GM19240 (cell line): ENCODE measurements around the gene ZNF473.

Source experiments
- DNase-seq: peaks from one replicate; pipeline ENCODE4 v3.0.0; 2011; ENCODE audit warnings: low spot score; ENCODE audit not compliant: insufficient read length

Gene ZNF473

DNA sequence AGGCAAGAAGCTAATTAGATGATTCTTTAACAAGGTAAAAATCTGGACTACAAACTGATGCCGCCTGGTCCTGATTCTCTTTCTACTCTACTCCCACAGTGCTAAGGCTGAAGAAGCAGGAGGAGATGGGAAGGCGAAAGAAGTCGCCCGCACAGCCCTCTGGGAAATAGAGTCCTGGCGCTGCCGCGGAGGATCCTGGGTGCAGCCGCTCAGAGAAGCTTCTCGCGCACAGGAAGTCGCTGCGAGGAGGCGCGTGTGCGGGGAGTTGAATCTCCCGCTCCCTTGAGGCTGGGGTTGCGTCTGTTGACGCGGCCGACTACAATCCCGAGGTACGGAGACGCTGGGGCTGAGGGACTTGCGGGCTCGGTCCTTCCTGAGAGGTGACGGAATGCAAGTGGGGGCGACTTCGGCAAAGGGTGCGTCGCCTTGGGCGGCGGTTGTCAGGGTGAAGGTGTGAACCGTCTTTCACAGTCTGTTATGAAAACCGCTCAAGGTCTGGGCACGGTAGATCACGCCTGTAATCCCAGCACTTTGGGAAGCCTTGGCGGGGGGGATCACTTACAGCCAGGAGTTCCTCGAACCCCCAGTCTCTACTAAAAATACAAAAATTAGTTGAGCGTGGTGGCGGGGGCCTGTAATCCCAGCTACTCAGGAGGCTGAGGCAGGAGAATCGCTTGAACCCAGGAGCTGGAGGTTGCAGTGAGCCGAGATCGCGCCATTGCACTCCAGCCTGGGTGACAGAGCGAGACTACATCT lies at the start of gene ZNF473:
TSS of gene ZNF473 (plus strand) at position 212 of the 756 bp plus-strand sequence. CDS start 5,078 bp downstream, outside the sequence.
- DNase-seq = peak; percentile 81

DNA sequence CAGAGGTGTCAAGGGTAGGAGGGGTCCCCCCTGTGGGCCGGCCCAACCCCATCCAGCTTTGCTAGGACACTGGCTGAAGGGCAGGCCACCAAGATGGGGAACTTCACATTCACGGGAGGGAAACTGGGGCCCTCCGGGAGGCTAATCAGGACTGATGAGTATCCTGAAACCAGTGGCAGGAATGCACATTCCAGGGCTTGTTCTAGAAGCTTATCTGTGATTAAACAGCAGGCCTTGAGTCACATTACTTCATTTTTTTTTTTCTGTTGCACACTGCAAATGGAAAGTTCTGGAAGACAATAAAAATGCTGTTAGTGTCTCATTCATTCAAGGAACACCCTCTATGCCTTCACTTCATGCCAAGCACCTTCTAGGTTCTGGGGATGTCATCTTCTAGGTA lies 49.3 kb upstream of the ZNF473 start:
- no peak for DNase-seq

DNA sequence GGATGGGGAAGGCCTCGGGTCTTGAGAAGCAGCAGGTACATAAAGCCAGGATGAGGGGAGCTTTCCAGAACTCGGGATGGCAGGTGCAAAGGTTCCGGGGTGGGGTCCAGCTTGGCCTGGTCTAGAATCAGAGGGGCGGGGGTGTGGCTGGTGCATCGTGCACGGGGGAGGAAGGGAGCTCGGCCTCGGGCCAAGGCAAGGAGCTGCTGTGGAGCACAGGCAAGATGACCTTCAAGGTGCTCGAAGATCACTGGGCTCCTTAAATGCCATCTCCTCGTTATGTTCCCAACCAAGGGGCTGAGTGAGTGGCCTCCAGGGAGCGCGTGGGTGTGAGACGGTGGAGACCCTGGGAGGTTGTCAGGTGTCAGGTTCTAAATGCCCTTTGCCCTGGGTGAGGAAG lies 48.7 kb upstream of the ZNF473 start:
- no peak for DNase-seq

DNA sequence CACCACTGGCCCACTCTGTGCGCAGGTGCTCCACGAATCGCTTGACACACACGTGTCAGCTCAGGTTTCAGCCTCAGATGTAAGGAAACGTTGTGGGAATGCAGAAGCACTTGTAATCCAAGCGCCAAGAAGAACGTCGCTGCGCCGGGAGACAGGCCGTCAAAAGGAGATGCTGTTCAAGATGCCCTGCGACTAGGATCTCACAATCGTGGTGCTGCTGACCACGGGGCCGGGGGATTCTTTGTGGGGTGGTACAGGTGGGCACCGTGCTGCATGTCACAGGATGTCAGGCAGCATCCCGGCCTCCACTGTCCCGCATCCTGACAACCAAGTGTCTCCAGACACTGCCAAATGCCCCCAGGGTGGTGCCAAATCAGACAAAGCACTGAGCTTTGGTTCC lies 47.9 kb upstream of the ZNF473 start:
- no peak for DNase-seq

DNA sequence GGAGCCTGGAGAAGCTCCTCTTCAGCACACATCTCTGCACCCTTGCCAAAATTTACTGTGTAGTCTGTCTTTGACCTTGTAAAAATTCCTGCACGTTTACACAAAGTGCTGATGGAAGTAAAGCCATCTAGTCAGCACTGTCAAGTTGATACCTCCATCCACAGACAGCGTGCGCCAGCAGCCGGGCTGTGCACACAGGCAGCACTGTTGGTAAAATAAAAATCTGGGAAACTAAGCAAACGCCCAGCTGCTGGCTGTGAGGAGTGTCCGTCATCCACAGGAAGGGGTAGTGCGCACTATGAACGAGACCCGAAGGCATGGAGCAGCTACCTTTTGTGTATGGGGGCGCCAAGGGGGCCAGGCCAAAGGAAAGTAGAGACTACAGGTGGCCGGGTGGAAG lies 47.5 kb upstream of the ZNF473 start:
- no peak for DNase-seq

DNA sequence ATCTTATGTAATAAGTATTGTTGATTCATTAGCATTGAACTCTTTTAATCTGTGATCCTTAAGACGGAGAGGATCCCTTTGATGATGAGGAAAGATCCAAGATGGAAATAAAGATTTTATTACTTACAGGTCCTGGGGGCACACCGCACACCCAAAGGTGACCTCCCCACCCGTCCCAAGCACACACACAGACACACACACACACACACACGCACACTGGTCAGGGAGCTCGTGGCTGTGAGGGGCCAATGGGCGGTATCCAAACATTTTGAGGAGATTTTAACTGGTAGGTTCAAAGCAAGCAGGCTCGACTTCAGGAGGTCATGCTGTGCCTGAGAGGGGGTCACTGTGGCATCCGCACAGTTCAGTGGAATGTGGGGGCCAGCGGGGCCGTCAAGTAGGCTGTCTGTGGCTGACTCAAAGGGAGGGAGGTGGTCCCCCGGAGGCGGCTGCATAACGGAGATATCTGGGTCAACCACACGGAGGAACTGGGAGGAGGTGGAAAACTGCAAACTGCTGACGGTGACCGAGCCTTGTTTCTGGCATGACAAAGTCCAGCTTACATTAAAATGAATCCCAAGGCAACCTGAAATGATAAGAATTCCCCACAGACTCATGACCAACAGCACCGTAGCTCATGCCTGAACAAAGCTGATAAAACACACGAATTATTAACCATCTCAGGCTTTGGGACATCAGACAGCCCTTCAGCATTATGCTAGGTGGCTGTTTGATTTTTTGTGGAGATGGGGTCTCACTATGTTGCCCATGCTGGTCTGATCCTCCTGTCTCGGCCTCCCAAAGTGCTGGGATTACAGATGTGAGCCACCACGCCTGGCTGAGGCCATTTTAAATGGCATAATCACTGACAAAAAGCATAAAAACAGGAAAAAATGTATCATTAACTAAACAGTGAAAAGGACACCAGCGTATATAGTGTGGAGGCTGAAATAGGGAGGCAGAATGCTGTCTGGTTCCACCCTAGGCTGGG lies 43.9 kb upstream of the ZNF473 start:
- DNase-seq = no peak

DNA sequence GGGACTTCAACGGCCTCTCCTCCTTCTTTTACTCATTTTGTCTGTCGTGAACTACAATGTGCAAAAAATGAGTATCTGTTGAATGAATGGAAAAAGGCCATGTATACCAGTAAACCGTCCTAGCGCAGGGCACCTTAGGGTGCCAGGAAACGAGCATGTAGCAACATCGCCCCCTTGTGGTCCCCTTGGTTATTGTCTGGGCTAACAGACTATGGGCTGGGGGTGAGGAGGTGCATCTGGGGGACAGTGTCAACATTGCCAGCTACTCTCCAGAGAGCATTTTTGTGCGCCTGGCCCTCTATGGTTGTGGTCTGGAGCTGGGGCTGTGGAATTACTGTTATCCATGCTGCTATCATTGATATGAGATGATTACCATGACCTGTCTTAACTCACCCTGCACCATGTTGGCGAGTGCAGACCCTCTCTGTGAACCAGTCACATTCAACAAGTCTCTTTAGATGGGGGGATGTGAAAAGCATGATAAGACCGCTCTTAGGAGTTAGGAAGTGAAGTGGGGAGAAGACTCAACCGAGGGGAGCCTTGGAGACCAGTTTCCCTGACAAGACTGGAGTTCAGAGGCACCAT lies 42.1 kb upstream of the ZNF473 start:
- peak; percentile 50 for DNase-seq

DNA sequence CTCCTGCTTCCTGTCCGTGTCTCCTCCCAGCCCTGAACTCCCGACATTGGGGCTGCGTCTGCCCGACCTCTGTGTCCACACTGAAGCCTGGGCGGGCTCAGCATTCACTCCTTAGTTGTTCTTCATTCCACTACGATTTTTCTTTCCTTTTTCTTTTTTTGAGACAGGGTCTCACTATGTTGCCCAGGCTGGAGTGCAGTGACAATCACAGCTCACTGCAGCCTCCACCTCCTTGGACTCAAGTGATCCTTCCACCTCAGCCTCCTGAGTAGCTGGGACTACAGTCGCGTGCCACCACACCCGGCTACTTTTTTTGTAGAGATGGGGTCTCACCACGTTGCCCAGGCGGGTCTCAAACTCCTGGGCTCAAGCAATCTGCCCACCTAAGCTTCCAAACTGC lies 41.3 kb upstream of the ZNF473 start:
- DNase-seq = no peak

DNA sequence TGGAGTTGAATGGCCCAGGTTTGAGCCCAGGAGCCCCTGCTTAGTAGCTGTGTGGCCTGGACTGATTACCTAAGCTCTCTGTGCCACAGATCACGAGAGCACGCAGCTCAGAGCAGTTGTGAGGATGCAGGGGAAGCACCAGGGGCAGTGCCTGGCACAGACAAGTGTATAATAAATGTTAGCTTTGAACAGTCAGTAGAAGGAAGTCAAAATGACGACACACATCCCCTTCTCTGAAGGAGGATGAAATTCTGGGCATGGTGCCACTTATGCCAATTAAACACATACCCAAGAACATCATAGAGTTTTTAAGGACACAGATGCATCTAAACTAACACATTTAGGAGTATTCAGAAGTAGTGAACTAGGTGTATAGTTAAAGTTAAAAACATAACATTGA lies 39.9 kb upstream of the ZNF473 start:
- no peak for DNase-seq

DNA sequence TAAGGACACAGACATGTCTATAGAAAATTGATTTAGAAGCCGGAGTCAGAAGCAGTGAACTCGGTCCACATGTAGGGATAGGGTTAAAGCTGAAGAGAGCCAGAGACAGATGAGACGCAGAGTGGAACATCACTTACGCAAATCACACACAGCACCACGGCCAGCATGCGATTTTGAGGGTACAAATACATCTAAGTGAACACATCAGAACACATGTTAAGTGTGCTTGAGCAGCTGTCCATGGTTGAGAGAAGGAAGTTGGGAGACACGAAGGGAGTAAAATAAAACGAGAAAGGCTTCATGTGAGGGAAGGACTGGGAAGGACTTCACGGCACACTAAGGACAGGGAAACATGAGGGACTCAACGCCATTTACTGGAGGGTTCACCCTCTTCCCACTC lies 39.5 kb upstream of the ZNF473 start:
- no peak for DNase-seq

DNA sequence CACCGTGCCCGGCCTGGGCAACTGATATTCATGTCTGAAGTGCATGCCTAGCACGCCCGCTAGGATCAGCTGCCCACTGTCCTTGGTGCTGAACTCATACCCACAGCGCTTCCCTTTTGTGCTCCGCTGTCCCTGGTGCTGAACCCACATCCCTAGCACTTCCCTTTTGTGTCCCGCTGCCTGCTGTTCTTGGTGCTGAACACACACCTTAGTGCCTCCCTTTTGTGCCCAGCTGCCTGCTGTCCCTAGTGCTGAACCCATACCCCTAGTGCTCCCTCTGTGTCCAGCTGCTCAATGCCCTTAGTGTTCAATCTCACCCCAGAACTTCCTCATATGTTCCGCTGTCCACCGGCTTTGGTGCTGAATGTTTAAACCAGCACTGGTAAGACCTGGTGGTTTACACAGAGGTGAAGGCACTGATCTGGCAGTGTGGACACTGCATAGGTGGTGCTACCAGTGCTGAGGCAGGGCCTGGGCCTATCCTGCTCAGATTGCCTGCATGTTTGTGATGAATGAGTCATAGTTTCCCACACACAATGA lies 38.6 kb upstream of the ZNF473 start:
- DNase-seq = peak; percentile 55

DNA sequence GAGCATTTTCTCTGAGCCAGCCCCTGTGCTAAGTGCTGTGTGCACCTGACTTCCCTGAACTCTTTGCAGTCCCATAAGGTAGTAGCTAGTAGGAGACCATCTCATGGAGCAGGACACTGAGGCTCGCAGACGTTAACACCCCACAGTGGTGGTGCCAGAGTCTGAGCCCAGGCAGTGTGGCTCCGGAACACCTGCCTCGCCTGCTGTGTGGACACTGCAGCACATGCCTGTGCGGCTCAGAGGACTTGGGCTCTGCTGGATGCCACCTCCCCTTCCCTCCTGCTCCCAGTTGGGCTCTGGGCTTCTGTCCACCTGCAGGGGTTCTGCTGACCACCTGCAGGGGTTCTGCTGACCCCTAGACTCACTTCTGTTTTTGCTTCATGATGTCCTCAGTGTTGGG lies 37.8 kb upstream of the ZNF473 start:
- DNase-seq = no peak

DNA sequence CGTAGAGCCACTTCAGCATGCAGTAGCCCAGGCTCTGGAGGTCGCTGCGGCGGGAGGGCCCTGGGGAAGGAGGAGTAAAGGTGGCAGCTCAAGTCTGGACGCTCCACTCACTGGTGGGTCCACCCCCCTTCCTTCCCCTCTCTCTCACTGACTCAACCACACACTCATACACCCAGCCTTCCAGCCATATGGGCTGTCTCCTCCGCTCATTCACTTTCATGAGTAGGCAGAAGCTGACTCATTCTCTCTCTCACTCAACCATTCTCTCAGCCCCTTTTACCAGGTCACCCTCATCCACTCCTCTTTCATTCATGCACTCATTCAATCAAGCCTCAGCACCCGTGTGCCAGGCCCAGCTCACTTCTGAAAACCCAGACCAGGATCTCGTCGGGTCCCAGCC lies 37.4 kb upstream of the ZNF473 start:
- DNase-seq = no peak

DNA sequence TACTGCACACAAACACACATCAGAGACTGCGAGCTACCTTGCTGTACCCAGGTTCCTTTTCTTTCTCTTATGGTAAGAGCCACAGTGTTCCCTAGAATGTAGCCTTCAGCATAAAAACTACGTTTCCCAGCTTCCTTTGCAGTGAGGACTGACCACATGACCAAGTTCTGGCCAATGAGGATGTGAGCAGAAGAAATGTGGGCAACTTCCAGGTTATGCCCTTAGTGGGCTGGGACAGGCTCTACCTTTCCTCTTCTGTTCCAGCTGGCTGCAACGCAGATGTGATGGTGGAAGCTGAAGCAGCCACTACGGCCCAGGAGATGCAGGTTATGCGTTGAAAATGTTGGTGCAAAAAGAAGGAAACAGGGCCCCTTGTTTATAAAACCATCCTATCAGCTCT lies 28.1 kb upstream of the ZNF473 start:
- peak; percentile 57 for DNase-seq

DNA sequence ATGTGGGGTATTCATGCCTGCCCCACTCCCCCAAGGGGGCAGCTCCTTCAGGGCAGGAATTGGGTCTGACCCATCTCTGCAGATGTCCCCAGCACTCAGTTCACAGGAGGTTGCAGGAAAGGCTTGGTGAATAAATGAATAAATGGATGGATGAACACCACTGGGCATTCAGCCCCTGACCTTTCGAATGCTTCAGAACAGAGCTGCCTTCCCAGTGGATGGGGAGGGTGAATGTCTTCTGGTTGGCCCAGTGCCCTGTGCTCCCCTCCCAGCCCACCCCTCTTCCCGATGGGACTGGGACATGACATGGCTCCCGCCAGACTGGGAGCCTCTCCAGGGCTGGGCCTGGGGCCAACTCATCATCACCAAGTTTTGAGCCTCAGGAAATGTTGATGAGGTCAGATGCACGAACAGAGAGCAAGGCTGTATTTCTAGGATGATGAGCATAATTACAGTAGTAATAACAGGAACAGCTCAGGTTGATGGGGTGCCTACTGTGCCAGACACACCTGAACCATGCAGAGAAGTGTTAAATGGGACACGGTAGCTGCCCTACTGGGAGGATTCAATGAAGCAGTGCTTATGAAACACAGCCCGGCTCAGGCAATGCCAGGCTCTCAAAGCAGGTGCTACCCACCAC lies 26.3 kb upstream of the ZNF473 start:
- no peak for DNase-seq

DNA sequence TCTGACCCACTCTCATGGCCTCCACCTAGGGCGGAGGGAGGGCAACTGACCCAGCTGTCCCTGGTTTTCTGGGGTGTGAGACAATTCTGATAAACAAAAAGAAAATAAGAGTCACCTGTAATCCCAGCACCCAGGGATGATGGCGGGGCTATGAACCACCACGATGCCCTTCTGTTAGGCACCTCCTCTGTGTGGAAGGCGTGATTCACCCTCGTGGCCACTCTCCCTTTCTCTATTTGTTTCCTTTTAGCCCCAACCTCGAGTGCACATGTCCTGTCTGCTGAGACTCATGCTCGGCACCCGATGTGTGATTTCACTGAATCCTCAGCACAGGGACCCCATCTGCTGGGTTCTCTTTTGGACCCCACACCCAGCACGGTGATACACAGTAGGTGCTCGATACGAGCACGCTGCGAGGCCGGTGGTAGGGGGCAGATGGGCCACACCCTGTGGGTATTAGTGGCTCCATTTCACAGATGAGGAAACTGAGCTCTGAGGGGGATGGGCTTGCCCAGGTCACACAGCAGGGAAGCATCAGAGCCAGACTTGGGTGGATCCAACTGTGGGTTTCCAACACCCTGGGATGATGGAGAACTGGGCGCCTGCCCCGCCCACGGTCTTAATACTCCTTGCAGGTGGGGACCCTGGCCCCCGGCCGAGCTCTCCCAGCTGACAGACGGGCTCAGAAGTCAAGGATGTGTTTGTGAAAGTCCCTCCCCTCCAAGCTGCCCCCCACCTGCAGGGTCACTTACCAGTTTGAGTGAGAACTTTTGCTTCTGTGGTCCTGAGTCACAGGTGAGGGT lies 25.6 kb upstream of the ZNF473 start:
- DNase-seq = no peak

DNA sequence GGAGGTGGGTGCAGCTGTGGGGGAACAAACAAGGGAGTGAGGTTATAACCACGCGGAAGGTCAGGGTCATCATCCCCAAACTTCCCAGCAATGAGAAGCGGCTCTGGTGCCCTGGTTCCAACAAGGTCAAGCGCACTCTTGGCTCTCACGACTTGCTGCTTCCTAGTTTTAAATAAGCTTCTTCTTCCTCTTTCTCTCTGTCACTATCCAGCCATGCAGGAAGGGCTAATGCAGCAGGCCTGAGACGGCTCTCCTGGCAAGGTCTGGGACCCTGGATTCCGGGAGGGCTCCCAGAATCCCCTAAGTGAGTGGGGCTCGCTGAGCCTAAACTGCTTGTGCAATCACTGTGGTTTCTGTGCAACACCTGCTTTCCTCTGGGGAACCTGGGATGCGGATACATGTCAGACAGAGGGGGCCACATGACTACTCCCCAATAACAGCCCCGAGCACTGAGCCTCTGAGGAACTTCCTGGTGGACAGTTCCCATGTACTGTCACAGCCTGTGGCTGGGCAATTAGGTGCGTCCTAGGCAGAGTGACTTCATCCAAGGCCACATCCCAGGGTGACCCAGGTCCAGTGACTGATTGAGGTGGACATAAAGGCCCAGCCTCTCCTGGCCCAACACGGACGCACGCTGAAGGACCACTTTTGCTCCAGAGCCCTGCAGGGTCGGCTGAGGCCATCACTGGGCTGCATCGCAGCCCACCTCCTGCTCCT lies 24.8 kb upstream of the ZNF473 start:
- no peak for DNase-seq

DNA sequence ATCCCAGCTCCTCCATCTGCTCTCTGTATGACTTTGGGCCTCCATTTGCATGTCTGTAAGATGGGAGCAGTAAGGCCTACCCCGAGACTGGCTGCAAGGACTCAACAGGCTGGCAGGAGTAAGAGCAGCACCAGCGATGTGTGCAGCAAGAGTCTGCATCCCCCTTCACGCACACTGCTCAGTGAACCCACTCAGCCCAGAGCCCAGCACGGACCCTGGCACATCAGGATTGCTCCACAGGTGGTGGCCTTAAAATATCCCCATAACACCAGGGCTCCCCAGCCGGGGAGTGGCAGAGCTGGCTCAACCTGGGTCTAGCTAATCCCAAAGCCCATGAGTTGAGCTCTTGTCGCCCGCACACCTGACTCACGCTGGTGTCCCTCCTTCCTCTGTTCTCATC lies 24.0 kb upstream of the ZNF473 start:
- no peak for DNase-seq

DNA sequence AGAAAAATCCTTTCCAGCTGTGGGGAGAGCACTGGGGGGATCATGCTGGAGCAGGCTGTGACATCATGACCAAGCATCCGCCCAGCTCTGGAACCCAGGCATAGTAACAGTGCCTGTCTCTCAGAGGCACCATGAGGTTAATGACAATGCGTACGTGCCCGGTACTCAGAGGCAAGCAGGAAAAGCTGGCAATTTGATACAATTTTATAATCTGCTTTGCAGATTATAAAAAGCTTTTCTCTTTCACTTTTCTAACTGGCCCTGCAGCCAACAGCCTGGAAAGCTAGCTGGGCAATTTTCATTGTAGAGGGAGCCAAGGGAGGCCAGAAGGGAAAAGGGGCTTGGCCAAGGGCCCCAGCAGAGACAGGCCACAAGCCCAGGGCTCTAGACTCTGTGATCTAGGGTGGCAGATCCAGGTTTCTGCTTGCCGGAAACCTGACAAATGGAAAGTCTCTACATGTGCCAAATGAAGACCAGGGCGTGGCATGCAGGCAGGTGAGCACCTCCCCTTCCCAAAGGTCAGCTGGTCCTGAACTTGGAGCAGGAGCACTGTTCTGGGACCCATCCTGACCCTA lies 23.3 kb upstream of the ZNF473 start:
- DNase-seq = no peak
